ENCODE data around the gene LGALS3BP.
"Not testable (repeated sequence)": the region's sequence is repeated elsewhere in the genome, so short reads cannot be mapped to it uniquely, and the experiment has no call there.

The LGALS3BP gene

GRCh38 chr17:78965491-78965924 lies 14.2 kb downstream of the LGALS3BP start:
- TF ChIP-seq CTCF (IDR thresholded peaks at IDR 0.05; ENCODE audit: control insufficient read depth, extremely low read depth, insufficient read depth), result no peak
- no peak for DNase-seq (ENCODE audit: low read depth)
- H3K4me3 ChIP-seq (ENCODE audit: low read depth, low read length), result no peak overlapping the region

- no peak for TF ChIP-seq CTCF (IDR thresholded peaks at IDR 0.05; ENCODE audit: control insufficient read depth, extremely low read depth, insufficient read depth)
- no peak for DNase-seq (ENCODE audit: low read depth)
- no peak overlapping the region for H3K4me3 ChIP-seq (ENCODE audit: low read depth, low read length)
Observed at GRCh38 chr17:78963378-78963777, 16.3 kb downstream of the LGALS3BP start.

- not testable (repeated sequence) for H3K4me3 ChIP-seq (ENCODE audit: low read depth, low read length); DNase-seq (ENCODE audit: low read depth)
Observed at GRCh38 chr17:78962984-78963348, 16.8 kb downstream of the LGALS3BP start.

- DNase-seq (ENCODE audit: low read depth), result no peak
- no peak for TF ChIP-seq CTCF (IDR thresholded peaks at IDR 0.05; ENCODE audit: control insufficient read depth, extremely low read depth, insufficient read depth)
- H3K4me3 ChIP-seq (ENCODE audit: low read depth, low read length), result no peak overlapping the region
Observed at GRCh38 chr17:78962345-78962983, 17.3 kb downstream of the LGALS3BP start.

- H3K4me3 ChIP-seq (ENCODE audit: low read depth, low read length), result no peak overlapping the region
- no peak for DNase-seq (ENCODE audit: low read depth)
- TF ChIP-seq CTCF (IDR thresholded peaks at IDR 0.05; ENCODE audit: control insufficient read depth, extremely low read depth, insufficient read depth), result no peak
Observed at GRCh38 chr17:78961571-78961970, 18.2 kb downstream of the LGALS3BP start.

- no peak for TF ChIP-seq CTCF (IDR thresholded peaks at IDR 0.05; ENCODE audit: control insufficient read depth, extremely low read depth, insufficient read depth)
- DNase-seq (ENCODE audit: low read depth), result no peak
- H3K4me3 ChIP-seq (ENCODE audit: low read depth, low read length), result no peak overlapping the region
Observed at GRCh38 chr17:78960928-78961327, 18.8 kb downstream of the LGALS3BP start.

- no peak overlapping the region for H3K4me3 ChIP-seq (ENCODE audit: low read depth, low read length)
- TF ChIP-seq CTCF (IDR thresholded peaks at IDR 0.05; ENCODE audit: control insufficient read depth, extremely low read depth, insufficient read depth), result no peak
- no peak for DNase-seq (ENCODE audit: low read depth)
Observed at GRCh38 chr17:78959803-78960202, 19.9 kb downstream of the LGALS3BP start.

Measured in LNCaP clone FGC (cell line).